ENCODE results near the gene C1orf53. TPM values are rescaled to one million over a fixed set of nuclear protein-coding genes. Genes with fewer than 3 reads are reported as not detected.
"Not testable (repeated sequence)": the region's sequence is repeated elsewhere in the genome, so short reads cannot be mapped to it uniquely, and the experiment has no call there.

Gene C1orf53
- total RNA-seq, 1 experiment from 2014 or later, result 1.4 TPM

GRCh38 chr1:197937892-197938291 is 35.5 kb downstream of the C1orf53 start:
- no peaks in the 10 kb centered on the region for H3K27me3 ChIP-seq (ENCODE audit: insufficient read depth, low read length)
- Mint-ChIP-seq H3K4me3 (no peak overlapping the region), H3K36me3 (ENCODE audit: insufficient read depth in 1 of 3, low read depth in 3 of 3) (no peaks in the 10 kb centered on the region), H3K9me3 (no peaks in the 10 kb centered on the region), H3K4me1 (no peaks in the 10 kb centered on the region), H3K27me3 (ENCODE audit: low read depth) (peaks cover 1% of the 10 kb centered on the region; the same call in 1 of the 2 replicates), H3K27ac (no peak overlapping the region)
- H2AFZ ChIP-seq (ENCODE audit: low read length), result no peak overlapping the region
- H2BK5ac ChIP-seq (ENCODE audit: insufficient read length, low read length), result no peak overlapping the region
- no peaks in the 10 kb centered on the region for H3K79me1 ChIP-seq (ENCODE audit: insufficient read depth, low read depth, low read length, poor library complexity, severe bottlenecking)
- no peak overlapping the region for H3K4ac ChIP-seq (ENCODE audit: low read depth, low read length)
- H2AK5ac ChIP-seq (ENCODE audit: insufficient read length, low read length), result no peak overlapping the region
- H4K8ac ChIP-seq (replicated peaks; ENCODE audit: insufficient read length, low read depth, low read length), result no peak overlapping the region
- H4K5ac ChIP-seq (ENCODE audit: insufficient read length, low read depth, low read length), result no peak overlapping the region
- H4K91ac ChIP-seq (ENCODE audit: insufficient read length, low read depth, low read length), result no peak overlapping the region
- no peak overlapping the region for H3K9ac ChIP-seq (ENCODE audit: extremely low read depth, insufficient read length, low read length)
- H3K56ac ChIP-seq (ENCODE audit: insufficient read length, low read depth, low read length), result no peak overlapping the region
- no peaks in the 10 kb centered on the region for H4K20me1 ChIP-seq (ENCODE audit: control insufficient read depth, insufficient read depth, insufficient read length)
- no peak overlapping the region for H3K14ac ChIP-seq (ENCODE audit: insufficient read depth, low read length)
- H3K79me2 ChIP-seq (ENCODE audit: insufficient read depth, low read length), result no peaks in the 10 kb centered on the region
- H2BK15ac ChIP-seq (ENCODE audit: low read depth, low read length), result no peak overlapping the region
- TF ChIP-seq CTCF (conservative IDR thresholded peaks at IDR 0.05), result no peak
- H2BK12ac ChIP-seq (ENCODE audit: insufficient read length, low read depth, low read length), result no peak overlapping the region
- H3K27ac ChIP-seq (ENCODE audit: insufficient read length, low read depth, low read length), result no peak overlapping the region
- H3K23me2 ChIP-seq (ENCODE audit: insufficient read length, low read depth, low read length, poor library complexity, severe bottlenecking), result no peaks in the 10 kb centered on the region
- no peak for DNase-seq
- no peaks in the 10 kb centered on the region for H3K9me3 ChIP-seq (ENCODE audit: control insufficient read depth, low read depth, low read length)
- H3K4me1 ChIP-seq (ENCODE audit: insufficient read depth, low read length), result no peaks in the 10 kb centered on the region
- H3K4me2 ChIP-seq (ENCODE audit: insufficient read depth, insufficient read length, low read length), result no peak overlapping the region
- no peak overlapping the region for H2BK20ac ChIP-seq (ENCODE audit: low read depth, low read length, poor library complexity, severe bottlenecking)
- no peak overlapping the region for H2BK120ac ChIP-seq (ENCODE audit: low read depth, low read length, poor library complexity, severe bottlenecking)
- no CpG with 5 or more reads among the region's 6 CpGs for WGBS (ENCODE audit: extremely low coverage, insufficient read length, low lambda C conversion rate)
- no peak overlapping the region for H3K23ac ChIP-seq (ENCODE audit: insufficient read length, low read depth, low read length)
- no peak overlapping the region for H3K18ac ChIP-seq (ENCODE audit: insufficient read length, low read depth, low read length)
- H3T11ph ChIP-seq (ENCODE audit: low read length), result no peak overlapping the region

- not testable (repeated sequence) for H3K4me1 ChIP-seq (ENCODE audit: insufficient read depth, low read length); H2BK15ac ChIP-seq (ENCODE audit: low read depth, low read length); H3K4me1 Mint-ChIP-seq; H2BK120ac ChIP-seq (ENCODE audit: low read depth, low read length, poor library complexity, severe bottlenecking); H3K18ac ChIP-seq (ENCODE audit: insufficient read length, low read depth, low read length); H4K91ac ChIP-seq (ENCODE audit: insufficient read length, low read depth, low read length); H3K23ac ChIP-seq (ENCODE audit: insufficient read length, low read depth, low read length); H3K4me3 Mint-ChIP-seq; H3K4me2 ChIP-seq (ENCODE audit: insufficient read depth, insufficient read length, low read length); H2BK20ac ChIP-seq (ENCODE audit: low read depth, low read length, poor library complexity, severe bottlenecking); H3K27me3 ChIP-seq (ENCODE audit: insufficient read depth, low read length); H4K8ac ChIP-seq (replicated peaks; ENCODE audit: insufficient read length, low read depth, low read length); H3K23me2 ChIP-seq (ENCODE audit: insufficient read length, low read depth, low read length, poor library complexity, severe bottlenecking); H4K5ac ChIP-seq (ENCODE audit: insufficient read length, low read depth, low read length); H3K56ac ChIP-seq (ENCODE audit: insufficient read length, low read depth, low read length); H4K20me1 ChIP-seq (ENCODE audit: control insufficient read depth, insufficient read depth, insufficient read length); H3K14ac ChIP-seq (ENCODE audit: insufficient read depth, low read length); H3K9ac ChIP-seq (ENCODE audit: extremely low read depth, insufficient read length, low read length); H3K4ac ChIP-seq (ENCODE audit: low read depth, low read length); H3K9me3 ChIP-seq (ENCODE audit: control insufficient read depth, low read depth, low read length); H2AFZ ChIP-seq (ENCODE audit: low read length); H2BK5ac ChIP-seq (ENCODE audit: insufficient read length, low read length); H3K36me3 Mint-ChIP-seq (ENCODE audit: insufficient read depth in 1 of 3, low read depth in 3 of 3); H3K79me2 ChIP-seq (ENCODE audit: insufficient read depth, low read length); H2AK5ac ChIP-seq (ENCODE audit: insufficient read length, low read length); H3K9me3 Mint-ChIP-seq; H3K79me1 ChIP-seq (ENCODE audit: insufficient read depth, low read depth, low read length, poor library complexity, severe bottlenecking); H3K27me3 Mint-ChIP-seq (ENCODE audit: low read depth); H3T11ph ChIP-seq (ENCODE audit: low read length); H3K27ac ChIP-seq (ENCODE audit: insufficient read length, low read depth, low read length); DNase-seq; H2BK12ac ChIP-seq (ENCODE audit: insufficient read length, low read depth, low read length); H3K27ac Mint-ChIP-seq
- WGBS (ENCODE audit: extremely low coverage, insufficient read length, low lambda C conversion rate), result no CpG with 5 or more reads among the region's 6 CpGs
These were observed 36.9 kb downstream of the C1orf53 start for GRCh38 chr1:197939159-197939980.
